GM21737 (cell line): ENCODE data around the gene PCSK7.

Source experiments
- ATAC-seq: cut with Tn5 transposase; IDR thresholded peaks from one replicate; pipeline ENCODE4 v1.9.1; 2021; ENCODE audit warnings: mild to moderate bottlenecking, moderate library complexity; ENCODE audit not compliant: unreplicated experiment

Gene PCSK7

DNA sequence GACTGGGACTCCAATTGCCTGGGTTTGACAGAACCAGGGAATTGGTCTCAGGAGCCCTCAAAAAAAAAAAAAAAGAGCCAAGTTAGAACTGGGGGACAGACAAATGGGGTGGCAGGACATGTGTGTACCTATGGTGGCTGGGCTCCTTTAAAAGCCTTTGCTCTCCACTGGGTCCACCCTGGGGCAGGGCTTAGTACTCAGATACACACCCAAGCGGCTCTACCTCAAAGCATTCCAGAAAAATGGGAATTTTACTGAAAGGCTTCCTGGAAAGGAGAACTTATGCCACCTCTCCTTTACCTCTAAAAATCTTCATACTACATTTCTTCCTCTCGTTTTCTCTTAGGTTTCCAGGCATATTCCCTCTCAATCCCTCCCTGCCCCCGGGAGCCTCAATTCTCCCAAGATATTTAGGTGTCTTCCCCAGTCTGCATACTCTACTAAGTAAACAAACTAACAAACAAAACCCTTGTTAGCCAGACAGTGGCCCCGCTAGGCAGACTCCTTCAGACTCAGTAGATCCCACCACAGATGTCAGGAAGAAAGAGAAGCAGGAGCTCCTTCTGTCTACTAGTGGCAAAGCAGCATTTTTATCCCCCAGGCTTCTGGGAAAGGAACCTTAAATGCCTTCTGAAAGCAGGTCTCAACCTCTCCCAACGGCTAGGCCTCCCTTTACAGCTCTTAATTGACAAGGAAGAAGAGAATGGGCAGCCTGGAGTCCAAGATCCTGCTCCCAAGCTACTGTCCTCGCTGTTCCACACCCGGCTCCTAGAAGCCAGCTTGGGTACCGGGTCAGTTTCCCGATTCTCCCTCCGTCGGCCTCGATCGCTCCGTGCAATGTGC lies 653 bp downstream of the PCSK7 start:
- ATAC-seq: no peak

DNA sequence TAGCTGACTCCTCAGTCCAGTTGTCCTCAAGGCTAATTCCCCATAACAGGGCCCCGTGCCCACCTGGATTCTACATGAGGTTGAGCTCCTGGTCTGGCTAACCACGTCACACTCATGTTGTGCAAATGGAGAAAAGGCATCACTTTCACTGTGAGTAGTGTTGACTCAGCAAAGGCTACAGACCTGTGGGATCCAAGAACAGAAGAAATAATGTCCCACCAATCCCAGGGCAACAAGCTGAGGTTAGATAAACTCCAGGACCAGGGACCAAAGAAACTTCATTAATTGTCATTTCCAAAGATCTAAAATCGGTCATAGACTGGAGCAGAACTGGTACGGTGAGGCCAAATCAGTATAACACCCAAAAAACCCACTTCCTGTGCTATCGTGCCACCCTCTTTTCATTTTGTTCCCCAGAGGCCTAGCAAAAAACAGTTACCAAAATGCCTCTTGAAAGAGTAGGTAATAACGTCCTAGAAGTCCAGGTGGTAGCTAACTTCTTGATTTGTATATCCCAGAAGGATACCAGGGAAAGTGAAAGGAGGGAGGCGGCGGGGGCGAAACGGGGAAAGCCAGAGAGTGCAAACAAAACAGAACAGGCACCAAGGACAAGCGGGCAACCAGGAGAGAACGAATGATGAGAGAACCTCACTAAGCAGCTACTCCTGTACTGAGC lies 1.4 kb downstream of the PCSK7 start:
- ATAC-seq: no peak

DNA sequence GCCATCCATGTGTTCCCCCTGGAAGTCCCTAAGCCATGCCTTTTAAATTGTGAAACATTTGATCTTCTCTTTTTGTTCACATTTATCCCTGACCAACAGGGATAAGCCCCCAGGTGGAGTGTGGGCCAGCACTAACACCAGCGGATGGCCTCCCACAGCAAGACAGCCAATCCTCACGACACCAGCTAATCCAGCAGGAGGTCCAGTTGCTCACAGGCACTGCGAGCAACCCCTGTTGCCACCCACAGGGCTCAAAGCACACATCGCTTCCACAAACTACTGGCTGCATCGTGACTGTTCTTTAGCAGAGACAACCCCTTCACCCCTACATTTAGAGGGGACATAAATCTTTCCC lies 2.0 kb downstream of the PCSK7 start:
- ATAC-seq: no peak

DNA sequence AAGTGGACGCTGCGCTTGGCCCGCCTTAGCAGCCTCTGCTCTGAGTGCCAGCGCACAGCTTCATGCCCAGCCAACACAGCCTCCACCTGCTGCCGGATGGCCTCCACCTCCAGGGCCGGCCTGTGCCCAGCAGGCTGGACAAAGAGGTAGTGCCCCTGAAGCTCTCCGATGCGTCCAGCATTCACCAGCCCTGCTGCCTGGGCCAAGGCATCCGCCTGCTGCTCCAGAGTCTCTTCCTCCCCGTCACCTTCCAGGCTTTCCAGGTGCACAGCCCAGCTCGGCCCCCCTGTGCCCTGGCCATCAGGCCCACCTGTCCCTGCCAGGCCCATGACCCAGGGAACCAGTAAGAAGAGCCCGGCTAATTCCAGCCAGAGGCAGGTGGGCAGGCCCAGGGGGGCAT lies 2.5 kb downstream of the PCSK7 start:
- no peak for ATAC-seq

DNA sequence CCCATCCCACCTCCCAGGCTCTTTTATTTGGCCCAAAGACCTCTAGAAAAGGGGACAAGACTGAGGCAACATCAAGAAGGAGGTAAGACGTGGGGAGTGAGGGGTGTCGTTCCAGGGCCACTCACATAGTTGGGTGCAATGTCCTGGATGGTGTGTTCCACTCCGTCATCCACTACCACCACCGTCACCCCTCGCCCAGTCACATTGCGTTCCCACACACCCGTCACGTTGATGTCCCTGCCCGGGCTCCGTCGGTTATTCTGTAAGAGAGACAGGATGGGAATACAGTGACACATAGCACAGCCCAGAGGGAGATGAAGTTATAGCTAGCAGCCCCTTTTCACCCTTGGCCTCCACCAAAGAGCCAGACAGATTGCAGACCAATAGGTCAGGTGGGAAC lies 3.8 kb downstream of the PCSK7 start:
- ATAC-seq: no peak

DNA sequence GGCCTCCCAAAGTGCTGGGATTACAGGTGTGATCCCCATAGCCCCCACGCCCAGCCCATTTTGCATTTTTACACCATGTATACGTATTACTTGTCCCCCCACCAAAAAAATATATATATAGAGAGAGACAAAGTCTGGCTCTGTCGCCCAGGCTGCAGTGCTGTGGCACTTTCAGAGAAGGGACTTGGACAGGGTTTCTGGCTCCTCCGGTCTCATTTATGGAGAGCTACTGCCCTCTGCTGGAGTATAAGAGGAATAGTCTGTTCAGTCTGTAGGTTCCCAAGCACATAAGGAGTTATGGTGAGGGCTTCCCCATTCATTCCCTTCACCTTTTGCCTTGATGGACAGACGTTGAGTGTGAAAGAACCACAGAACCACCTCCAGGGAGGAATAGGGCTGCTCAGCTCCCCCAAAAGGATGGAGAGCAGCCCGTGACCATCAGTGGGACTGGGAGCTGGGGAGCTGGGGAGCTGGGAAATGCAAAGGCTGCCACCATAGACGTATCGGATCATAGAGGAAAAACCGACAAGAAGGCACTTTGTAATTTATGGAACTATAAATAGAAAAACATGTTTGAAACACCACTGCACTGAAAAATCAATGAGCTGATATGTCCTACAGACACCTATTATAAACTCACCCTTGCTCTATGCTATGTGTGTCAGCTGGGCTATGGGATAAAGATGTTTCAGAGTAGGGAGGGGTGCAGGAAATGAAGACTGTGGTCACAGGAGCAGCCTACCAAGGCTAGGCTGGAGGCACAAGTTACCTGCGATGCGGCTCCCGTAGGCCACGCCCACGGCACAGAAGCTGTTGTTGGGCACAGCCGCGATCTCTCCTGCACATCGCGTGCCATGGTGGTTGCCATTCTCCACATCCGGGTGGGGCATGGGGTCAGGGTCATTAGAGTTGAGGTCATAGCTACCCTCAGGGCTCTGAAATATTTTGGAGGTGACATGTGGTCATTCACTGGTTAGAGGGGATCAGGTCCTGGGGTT lies 5.2 kb downstream of the PCSK7 start:
- peak; percentile 46 for ATAC-seq

DNA sequence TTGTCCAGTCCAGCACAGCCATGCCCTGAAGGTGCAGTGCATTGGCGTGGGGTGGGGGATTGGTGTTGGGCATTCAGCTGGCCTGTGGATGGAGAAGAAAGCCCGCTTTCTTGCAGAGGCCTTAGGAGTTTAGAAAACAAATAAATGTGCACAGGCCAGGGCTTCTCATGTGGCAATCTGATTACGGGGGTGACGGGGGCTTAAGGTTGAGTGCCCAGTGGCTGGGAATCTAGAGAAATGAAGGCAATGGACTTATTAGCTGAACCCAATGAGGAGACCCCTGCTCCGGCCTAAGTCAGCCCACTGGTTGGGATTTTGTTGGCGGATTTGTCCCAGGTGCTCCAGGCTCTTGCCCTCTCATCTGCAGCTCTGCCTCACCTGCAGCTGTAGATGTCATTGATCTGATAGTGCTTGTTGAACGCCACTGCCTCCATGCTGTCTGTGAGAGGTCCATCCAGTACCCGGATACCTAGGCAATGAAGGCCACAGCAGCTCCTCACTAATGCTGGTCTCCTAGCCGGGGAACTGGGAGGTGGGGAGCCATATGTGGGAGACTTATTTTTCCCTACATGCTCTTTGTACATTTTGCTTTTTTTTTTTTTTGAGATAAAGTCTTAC lies 6.2 kb downstream of the PCSK7 start:
- ATAC-seq: no peak

DNA sequence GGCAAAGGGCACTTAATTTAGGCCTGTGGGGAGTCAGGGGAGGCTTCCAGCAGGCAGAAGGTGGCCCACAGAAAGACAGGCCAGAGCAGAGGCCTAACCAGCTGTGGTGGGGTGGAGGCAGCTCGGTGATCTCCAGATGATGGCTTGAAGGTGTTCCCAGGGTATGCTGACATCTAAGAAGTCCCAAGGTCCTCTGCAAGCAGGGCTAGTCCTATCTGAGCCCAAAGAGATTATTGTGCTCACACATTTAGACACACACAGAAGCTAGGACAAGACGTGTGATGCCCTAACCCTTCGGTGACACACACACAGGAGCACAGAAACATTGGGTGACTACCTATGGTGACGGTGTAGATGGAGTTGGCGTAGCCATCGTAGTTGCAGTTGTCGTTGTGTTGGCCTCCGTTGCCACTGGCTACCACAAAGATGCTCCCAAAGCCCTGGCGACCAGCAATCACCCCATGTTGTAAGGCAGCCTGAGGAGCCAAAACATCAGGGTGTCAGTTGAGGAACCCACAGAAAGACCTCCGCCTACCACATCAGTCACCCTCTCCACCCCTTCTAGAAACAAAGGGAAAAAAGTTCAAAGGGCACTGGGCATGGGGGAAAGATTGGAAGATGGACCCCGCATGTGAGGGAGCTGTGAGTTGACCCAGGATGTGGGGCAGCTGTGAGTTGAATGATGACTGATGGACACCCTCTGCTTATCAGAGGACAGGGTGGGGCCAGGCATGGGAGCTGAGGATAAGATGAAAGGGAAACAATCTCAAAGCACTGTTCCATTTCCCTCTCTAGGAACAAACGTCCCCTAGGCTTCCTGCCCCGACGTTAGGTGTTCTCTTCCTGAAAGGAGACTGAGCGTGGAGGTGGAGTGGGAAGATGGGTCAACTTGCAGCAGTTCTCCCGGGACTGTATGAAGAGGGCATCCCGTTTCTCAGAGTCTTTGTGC lies 7.9 kb downstream of the PCSK7 start:
- ATAC-seq: no peak

DNA sequence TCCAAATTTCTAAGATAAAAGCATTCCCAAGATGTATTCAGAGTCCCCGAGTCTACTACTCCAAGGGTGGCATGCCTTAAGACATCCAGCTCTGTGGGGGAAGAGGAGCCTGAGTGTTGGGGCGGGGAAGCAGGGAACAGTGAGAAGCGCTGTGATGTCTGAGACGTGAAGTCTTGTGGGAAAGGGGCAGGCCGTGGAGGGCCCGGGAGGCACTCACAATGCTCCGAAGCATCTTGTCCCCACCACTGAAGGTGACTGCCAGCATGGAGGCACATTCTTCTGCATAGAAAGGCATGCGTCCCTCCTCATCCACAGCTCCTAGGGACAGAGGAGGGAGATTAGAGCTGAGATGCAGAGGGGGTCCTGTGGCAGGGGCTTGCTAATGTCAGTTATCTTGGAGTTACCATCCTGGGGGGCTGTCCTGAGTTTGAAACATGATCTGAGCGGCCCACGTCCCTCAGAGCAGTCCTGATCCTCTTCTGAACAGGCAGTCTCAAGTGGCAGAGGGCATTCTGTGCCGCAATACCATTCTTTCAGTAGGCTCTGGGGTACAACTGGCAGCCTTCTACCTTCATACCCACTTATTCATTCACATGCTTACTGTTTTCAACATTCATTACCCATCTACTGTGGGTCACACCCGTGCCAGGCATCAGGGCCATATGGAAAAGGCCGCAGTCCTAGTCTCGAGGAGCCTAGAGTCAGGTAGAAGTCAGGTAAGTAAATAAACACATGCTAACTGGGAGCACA lies 8.7 kb downstream of the PCSK7 start:
- ATAC-seq: no peak

DNA sequence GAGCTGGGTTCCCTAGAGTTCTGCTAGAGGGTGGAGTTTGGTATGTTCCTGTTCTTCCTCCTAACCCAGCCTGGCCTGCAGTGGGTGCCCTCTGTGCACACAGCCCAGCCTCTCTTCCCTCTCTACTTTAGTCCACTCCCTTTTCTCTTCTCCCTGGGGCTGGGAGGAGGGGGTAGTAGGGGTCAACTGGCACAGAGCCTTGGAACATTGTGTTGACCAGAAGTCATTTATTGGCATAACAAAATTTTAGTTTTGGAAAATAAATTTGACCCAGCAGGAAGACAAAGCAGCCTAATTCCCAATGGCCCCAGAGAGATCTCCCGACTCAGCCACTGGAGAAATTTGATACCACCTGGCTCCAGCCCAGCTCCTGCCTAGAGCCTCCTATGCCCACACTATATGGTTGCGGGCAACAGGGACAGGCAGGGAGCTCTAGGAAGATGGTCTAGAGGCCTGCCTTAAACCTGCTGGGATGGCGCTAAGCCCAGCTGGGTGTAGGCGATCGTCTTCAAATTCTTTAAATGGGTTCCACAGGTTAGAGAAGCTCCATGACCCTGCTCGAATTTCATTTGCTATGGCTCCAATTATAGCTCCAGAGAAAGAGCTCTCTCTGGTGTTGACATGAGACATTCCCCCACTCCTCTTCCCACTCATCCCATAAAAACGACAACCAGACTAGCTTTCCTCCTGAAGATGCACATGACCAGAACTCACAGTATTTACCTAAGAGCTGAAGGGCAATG lies 9.9 kb downstream of the PCSK7 start:
- ATAC-seq: no peak

DNA sequence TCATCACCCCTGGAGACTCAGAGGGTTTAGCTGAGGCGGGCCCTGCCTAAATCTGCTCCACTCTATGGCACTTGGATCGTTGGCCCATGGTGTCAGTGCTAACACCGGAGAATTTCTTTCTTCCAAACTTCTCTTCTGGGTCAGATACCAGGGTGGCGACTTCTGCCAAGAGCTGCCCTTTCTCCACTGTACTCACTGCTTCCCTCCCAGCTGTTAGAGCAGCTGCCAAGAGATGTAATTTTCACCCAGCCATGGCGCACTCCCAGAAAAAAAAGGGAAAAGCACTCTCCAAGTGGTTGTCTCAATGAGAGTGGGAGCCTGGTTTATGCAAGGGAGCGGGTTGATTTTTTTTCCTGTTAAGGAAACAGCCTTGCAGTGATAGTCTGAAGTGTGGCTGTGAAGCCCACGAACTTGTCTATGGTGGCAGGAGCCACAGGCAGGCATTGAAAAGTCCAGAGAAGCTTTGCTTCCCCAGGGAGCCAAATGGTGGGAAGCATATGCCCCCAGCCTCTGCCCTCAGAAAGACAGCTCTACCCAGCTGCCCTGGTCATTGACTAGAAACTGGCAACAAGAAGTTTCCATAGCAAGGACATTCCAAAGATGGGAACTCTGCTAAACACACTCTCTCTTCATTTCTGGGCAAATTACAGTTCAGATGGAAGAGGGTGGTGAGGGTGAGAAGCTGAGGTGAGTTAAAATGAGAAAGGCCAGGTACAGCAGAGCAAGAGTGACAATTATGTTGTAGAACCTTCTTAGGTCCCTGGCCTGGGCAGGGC lies 10.7 kb downstream of the PCSK7 start:
- ATAC-seq: no peak

DNA sequence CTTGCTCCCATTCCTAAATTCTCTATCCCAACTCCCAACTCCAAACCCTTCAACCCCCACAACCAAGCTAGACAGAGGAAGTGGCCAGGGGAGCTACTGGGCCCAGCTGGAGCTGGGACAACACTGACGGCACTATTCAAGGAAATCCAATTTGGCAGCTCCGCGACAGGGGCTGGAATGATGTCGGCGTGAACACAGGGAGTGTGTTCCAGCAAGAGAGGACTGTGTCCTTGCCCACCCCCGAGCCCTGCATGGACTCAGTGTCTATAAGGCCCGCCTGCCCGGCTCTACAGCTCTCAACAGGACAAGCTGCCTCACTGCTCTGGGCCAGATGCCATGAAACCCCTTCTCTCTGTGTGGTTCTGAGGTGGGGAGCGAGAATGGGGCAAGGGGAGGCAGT lies 11.3 kb downstream of the PCSK7 start:
- ATAC-seq: no peak

DNA sequence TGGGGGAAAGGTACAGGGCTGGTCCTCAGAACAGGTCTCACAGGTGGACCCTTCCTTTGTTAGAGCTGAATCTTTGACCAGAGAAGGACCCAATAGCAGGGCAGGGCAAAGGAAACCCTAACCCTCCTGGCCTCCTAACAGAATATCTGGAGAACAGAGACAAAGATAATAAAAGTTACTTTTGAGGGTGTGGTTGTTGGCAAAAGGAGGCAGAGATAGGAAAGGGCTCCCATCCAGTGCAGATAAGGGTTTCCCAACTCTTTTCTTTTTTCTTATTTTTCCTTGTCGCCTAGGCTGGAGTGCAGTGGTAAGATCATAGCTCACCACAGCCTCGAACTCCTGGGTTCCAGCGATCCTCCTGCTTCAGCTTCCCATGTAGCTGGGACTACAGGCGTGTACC lies 11.9 kb downstream of the PCSK7 start:
- ATAC-seq: no peak

DNA sequence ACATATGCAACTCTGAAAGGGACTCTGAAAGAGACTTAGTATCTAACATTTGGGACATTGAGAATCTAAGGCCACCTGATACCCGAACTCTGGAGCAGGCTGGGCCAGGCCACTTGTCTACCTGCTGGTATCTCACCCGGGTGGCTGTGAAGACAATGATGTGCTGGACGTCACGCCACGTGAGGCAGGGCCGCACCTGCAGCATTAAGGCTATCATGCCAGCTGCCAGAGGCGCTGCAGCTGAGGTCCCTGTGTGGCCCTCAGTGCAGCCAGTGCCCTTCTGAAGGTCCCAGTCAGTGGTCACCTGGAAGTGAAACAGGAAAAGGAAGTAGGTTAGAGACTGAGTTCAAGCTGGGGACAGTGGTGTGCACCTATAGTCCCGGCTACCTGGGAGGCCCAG lies 12.4 kb downstream of the PCSK7 start:
- ATAC-seq: no peak

DNA sequence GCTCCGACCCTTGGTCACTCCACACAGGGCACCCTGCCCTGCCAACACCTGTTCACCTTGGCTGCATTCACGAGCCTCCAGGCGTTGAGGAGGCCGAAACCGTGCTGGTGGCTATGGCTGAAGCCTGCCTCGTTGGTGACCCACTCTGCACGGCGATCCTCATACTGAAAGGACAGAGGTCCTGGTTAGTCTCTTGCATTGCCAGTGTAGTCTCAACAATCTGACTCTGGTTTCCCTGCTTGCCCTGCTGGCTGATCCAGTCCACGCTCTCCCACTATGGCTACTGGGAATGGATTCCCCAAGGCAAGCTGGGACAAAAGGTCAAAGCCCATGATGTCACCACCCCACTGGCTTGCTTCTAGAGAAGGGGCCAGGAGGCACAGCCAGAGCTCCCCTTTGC lies 12.9 kb downstream of the PCSK7 start:
- no peak for ATAC-seq

DNA sequence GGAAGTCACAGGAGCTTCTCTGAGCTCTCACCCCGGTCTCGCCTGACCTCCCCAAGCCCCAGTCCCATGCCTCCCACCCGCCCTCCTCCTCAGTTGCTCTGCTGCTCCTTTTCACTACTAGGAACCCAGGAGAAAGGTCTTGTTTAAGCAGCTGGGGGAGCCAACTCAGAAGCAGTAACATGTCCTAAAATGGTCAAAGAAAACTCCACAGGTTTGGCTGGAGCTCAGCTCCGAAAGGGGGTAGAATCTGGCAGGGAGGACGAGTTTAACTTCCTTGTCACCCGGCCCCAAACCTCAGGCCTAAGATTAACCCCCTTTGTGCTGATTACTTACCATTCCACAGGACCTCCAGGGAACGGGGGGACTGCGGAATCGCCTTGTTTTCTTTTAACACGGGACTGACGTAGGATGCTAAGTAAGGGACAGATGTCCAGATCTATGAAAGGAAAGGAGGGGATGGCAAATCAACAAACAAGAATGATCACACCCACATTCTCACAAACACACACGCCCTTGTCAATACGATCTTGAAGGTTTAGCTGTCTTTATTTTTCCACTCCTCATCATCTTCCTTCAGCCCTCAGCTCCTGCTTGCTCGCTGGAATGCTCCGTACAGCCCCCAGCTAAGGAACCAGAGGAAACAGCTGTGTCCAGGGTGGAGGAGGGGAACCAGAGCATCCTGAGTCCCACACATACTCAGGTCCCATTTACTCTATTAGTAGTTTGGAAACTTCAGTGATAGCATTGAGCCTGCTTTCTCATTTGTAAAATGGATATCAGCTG lies 13.5 kb downstream of the PCSK7 start:
- no peak for ATAC-seq
